ENCODE results near the gene ATG4B. TPM values are rescaled to one million over a fixed set of nuclear protein-coding genes. Genes with fewer than 3 reads are reported as not detected.

The ATG4B gene
- total RNA-seq, 1 donor, result 46.9 TPM

- Histone ChIP-seq H3K4me1 (ENCODE audit: insufficient read depth, low read length) (peaks cover 10% of the 10 kb centered on the region), H3K9me3 (ENCODE audit: low read depth, low read length) (no peaks in the 10 kb centered on the region), H3K27me3 (ENCODE audit: insufficient read depth, low read length) (no peaks in the 10 kb centered on the region), H3K4me3 (ENCODE audit: low read length) (no peak overlapping the region)
Observed at GRCh38 chr2:241619597-241620418, 17.7 kb upstream of the ATG4B start.

GRCh38 chr2:241620419-241620769, 17.1 kb upstream of the ATG4B start:
- Histone ChIP-seq H3K4me1 (ENCODE audit: insufficient read depth, low read length) (peaks cover 10% of the 10 kb centered on the region), H3K9me3 (ENCODE audit: low read depth, low read length) (no peaks in the 10 kb centered on the region), H3K27me3 (ENCODE audit: insufficient read depth, low read length) (no peaks in the 10 kb centered on the region), H3K4me3 (ENCODE audit: low read length) (no peak overlapping the region)

GRCh38 chr2:241627675-241628074, 9.8 kb upstream of the ATG4B start:
- H3K4me3 ChIP-seq (ENCODE audit: low read length), result no peak overlapping the region
- no peaks in the 10 kb centered on the region for H3K4me1 ChIP-seq (ENCODE audit: insufficient read depth, low read length)
- H3K9me3 ChIP-seq (ENCODE audit: low read depth, low read length), result no peaks in the 10 kb centered on the region

GRCh38 chr2:241629762-241630435, 7.6 kb upstream of the ATG4B start:
- Histone ChIP-seq H3K4me1 (ENCODE audit: insufficient read depth, low read length) (no peaks in the 10 kb centered on the region), H3K9me3 (ENCODE audit: low read depth, low read length) (no peaks in the 10 kb centered on the region), H3K4me3 (ENCODE audit: low read length) (no peak overlapping the region), H3K27me3 (ENCODE audit: insufficient read depth, low read length) (no peaks in the 10 kb centered on the region)

More at GRCh38 chr2:241627675-241628074, 9.8 kb upstream of the ATG4B start:
- H3K27me3 ChIP-seq (ENCODE audit: insufficient read depth, low read length), result no peaks in the 10 kb centered on the region

GRCh38 chr2:241632478-241633325, 4.8 kb upstream of the ATG4B start:
- no peaks in the 10 kb centered on the region for H3K27me3 ChIP-seq (ENCODE audit: insufficient read depth, low read length)

GRCh38 chr2:241633561-241633960, 3.9 kb upstream of the ATG4B start:
- H3K27me3 ChIP-seq (ENCODE audit: insufficient read depth, low read length), result no peaks in the 10 kb centered on the region
- peaks cover 17% of the 10 kb centered on the region for H3K4me1 ChIP-seq (ENCODE audit: insufficient read depth, low read length)
- no peak overlapping the region for H3K4me3 ChIP-seq (ENCODE audit: low read length)
- no peaks in the 10 kb centered on the region for H3K9me3 ChIP-seq (ENCODE audit: low read depth, low read length)

More at GRCh38 chr2:241632478-241633325, 4.8 kb upstream of the ATG4B start:
- Histone ChIP-seq H3K4me1 (ENCODE audit: insufficient read depth, low read length) (peaks cover 11% of the 10 kb centered on the region), H3K4me3 (ENCODE audit: low read length) (no peak overlapping the region), H3K9me3 (ENCODE audit: low read depth, low read length) (no peaks in the 10 kb centered on the region)

- no peak overlapping the region for H3K4me3 ChIP-seq (ENCODE audit: low read length)
- H3K9me3 ChIP-seq (ENCODE audit: low read depth, low read length), result no peaks in the 10 kb centered on the region
- H3K4me1 ChIP-seq (ENCODE audit: insufficient read depth, low read length), result peaks cover 32% of the 10 kb centered on the region
- H3K27me3 ChIP-seq (ENCODE audit: insufficient read depth, low read length), result no peaks in the 10 kb centered on the region
Observed at GRCh38 chr2:241635756-241636155, 1.7 kb upstream of the ATG4B start.

- Histone ChIP-seq H3K4me1 (ENCODE audit: insufficient read depth, low read length) (peaks cover 32% of the 10 kb centered on the region), H3K27me3 (ENCODE audit: insufficient read depth, low read length) (no peaks in the 10 kb centered on the region), H3K4me3 (ENCODE audit: low read length) (peak overlapping the region; percentile 93), H3K9me3 (ENCODE audit: low read depth, low read length) (no peaks in the 10 kb centered on the region)
Observed at GRCh38 chr2:241636182-241637017, 1.1 kb upstream of the ATG4B start.

GRCh38 chr2:241637795-241638660, 535 bp downstream of the ATG4B start:
- no peaks in the 10 kb centered on the region for H3K9me3 ChIP-seq (ENCODE audit: low read depth, low read length)
- H3K4me1 ChIP-seq (ENCODE audit: insufficient read depth, low read length), result peaks cover 32% of the 10 kb centered on the region
- H3K27me3 ChIP-seq (ENCODE audit: insufficient read depth, low read length), result no peaks in the 10 kb centered on the region
- H3K4me3 ChIP-seq (ENCODE audit: low read length), result peak overlapping the region; percentile 93

GRCh38 chr2:241638940-241639339, 1.4 kb downstream of the ATG4B start:
- Histone ChIP-seq H3K27me3 (ENCODE audit: insufficient read depth, low read length) (no peaks in the 10 kb centered on the region), H3K9me3 (ENCODE audit: low read depth, low read length) (no peaks in the 10 kb centered on the region), H3K4me3 (ENCODE audit: low read length) (no peak overlapping the region), H3K4me1 (ENCODE audit: insufficient read depth, low read length) (peaks cover 32% of the 10 kb centered on the region)

- Histone ChIP-seq H3K27me3 (ENCODE audit: insufficient read depth, low read length) (no peaks in the 10 kb centered on the region), H3K9me3 (ENCODE audit: low read depth, low read length) (no peaks in the 10 kb centered on the region), H3K4me3 (ENCODE audit: low read length) (no peak overlapping the region), H3K4me1 (ENCODE audit: insufficient read depth, low read length) (peaks cover 32% of the 10 kb centered on the region)
Observed at GRCh38 chr2:241639385-241639784, 1.9 kb downstream of the ATG4B start.

GRCh38 chr2:241640165-241640795, 2.8 kb downstream of the ATG4B start:
- H3K27me3 ChIP-seq (ENCODE audit: insufficient read depth, low read length), result no peaks in the 10 kb centered on the region
- H3K4me1 ChIP-seq (ENCODE audit: insufficient read depth, low read length), result peaks cover 32% of the 10 kb centered on the region
- H3K4me3 ChIP-seq (ENCODE audit: low read length), result no peak overlapping the region
- H3K9me3 ChIP-seq (ENCODE audit: low read depth, low read length), result no peaks in the 10 kb centered on the region

GRCh38 chr2:241641631-241642030, 4.1 kb downstream of the ATG4B start:
- no peaks in the 10 kb centered on the region for H3K9me3 ChIP-seq (ENCODE audit: low read depth, low read length)
- H3K4me1 ChIP-seq (ENCODE audit: insufficient read depth, low read length), result peaks cover 20% of the 10 kb centered on the region

More at GRCh38 chr2:241641631-241642030, 4.1 kb downstream of the ATG4B start:
- Histone ChIP-seq H3K27me3 (ENCODE audit: insufficient read depth, low read length) (no peaks in the 10 kb centered on the region), H3K4me3 (ENCODE audit: low read length) (no peak overlapping the region)
